Right lobe of liver (tissue), 4 donors: Measurements from ENCODE around the gene RABGEF1.

Experiments used
- POLR2A ChIP-seq: fragments of 450-650 bp; IDR thresholded peaks from one replicate; pipeline ENCODE4 v1.6.1; 2017; ENCODE audit warnings: antibody characterized with exemption, mild to moderate bottlenecking
- TF ChIP-seq, protein P1 (sequence below), 4 donors: fragments of 200-600 bp in 3 of 4; fragments of 450-650 bp in 1 of 4; IDR thresholded peaks; one replicate each; pipeline versions ENCODE4 v1.5.1 to v1.8.0; 2016 to 2022; ENCODE audit warnings: antibody characterized with exemption in 4 of 4, mild to moderate bottlenecking in 2 of 4
- donor health status: DM: no; HTN: no; CAD: no.
- donor health status: DM: no; HTN: no; CAD: no.
- donor health status: DM: no; HTN: yes; CAD: no.

DNA sequence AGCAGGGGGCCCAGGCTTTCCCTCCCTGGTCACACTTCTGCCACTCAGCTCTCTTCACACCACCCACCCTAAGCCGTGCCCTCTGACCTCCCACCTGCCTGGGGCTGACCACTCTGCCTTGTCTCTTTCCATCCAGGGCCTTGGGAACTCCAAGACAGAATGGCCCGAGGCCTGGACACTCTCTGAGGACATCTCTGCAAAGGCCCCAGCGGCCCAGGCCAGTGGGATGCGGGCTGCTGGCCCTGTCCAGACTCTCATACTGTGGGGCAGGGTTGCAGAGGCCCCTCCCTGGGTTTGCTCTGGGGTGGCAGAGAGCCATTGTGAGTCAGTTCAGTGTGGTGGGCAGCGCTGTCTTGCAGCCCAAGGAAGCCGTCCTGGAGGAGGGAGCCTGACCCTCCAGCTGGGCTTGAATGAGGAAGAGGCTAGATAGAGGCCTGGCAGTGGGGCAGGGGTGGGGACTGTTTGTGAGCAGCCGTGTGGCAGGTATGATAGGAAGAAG lies 39.9 kb upstream of the RABGEF1 start:
- no peak for TF ChIP-seq POLR2A
- TF ChIP-seq, protein P1, sequence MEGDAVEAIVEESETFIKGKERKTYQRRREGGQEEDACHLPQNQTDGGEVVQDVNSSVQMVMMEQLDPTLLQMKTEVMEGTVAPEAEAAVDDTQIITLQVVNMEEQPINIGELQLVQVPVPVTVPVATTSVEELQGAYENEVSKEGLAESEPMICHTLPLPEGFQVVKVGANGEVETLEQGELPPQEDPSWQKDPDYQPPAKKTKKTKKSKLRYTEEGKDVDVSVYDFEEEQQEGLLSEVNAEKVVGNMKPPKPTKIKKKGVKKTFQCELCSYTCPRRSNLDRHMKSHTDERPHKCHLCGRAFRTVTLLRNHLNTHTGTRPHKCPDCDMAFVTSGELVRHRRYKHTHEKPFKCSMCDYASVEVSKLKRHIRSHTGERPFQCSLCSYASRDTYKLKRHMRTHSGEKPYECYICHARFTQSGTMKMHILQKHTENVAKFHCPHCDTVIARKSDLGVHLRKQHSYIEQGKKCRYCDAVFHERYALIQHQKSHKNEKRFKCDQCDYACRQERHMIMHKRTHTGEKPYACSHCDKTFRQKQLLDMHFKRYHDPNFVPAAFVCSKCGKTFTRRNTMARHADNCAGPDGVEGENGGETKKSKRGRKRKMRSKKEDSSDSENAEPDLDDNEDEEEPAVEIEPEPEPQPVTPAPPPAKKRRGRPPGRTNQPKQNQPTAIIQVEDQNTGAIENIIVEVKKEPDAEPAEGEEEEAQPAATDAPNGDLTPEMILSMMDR (IDR thresholded peaks at IDR 0.05) = no peak
